ENCODE results near the gene BRI3.

The BRI3 gene

DNA sequence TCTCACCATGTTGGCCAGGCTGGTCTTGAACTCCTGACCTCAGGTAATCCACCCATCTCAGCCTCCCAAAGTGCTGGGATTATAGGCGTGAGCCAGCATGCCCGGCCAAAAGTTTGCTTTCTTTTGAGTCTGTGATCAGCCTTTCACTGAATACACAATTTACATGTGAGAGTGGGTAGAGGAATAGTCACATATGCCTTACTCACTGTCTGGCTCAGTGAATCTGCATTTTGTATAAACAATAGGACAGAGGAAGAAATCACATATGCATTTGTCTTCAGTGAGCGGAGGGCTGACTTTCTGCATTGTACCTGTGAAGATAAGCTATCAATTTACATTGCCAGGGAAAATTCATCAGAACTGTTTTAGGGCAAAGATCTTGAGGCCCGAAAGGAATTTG is 27.0 kb upstream of the BRI3 start:
- DNase-seq, result no peak

DNA sequence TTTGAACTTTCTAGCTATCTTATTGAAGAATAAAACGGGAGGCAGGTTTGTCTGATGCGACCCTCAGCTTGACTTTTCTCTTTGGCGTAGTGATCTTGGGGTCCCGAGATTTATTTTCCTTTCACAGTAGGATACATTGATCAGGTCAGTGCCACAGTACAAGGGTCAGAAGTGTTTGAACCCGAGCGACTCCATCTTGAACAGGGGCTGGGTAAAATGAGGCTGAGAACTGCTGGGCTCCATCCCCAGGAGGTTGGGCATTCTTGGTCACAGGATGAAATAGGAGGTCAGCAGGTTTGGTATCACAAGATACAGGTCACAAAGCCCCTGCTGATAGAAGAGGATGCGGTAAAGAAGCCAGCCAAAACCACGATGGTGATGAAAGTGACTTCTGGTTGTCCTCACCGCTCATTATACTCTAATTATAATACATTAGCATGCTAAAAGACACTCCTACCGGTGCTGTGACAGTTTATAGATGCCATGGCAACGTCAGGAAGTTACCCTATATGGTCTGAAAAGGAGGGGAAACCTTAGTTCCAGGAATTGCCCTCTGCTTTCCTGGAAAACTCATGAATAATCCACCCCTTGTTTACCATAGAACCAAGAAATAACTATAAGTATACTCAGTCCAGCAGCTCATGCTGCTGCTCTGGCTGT is 26.4 kb upstream of the BRI3 start:
- DNase-seq, result no peak

DNA sequence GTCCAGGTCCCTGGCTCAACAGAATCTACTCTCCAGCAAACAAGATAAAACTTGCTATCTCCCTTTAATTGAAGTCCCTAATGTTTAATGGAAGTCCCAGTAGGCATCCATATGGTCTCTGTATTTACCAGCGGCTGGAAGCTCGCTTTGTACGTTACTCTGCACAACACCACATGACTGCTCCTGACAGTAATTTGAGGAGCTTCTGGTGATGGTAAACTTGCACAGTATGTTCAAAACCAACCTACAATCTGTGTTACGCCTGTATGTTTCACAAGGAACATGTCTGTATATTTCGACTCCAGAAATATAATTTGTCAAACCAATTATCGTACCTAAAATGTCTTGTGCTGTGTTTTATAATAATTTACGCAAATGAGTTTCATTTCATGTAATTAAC is 25.1 kb upstream of the BRI3 start:
- no peak for DNase-seq

DNA sequence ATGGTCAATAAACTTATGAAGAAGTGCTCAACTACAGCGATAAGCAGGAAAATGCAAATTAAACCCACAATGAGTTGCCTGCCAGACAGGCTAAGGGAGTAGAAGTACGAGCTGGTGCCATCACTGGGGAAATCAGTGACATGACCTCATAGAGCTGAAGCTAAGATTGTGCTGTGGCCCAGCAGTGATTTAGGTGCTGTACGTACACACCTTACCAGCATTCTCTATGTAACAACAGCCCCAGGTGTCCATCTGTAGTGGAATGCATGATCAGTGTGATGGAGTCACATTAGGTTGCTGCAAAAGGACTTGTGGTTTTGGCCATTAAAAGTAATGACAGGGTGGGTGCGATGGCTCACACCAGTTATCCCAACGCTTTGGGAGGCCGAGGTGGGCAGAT is 23.8 kb upstream of the BRI3 start:
- no peak for DNase-seq

DNA sequence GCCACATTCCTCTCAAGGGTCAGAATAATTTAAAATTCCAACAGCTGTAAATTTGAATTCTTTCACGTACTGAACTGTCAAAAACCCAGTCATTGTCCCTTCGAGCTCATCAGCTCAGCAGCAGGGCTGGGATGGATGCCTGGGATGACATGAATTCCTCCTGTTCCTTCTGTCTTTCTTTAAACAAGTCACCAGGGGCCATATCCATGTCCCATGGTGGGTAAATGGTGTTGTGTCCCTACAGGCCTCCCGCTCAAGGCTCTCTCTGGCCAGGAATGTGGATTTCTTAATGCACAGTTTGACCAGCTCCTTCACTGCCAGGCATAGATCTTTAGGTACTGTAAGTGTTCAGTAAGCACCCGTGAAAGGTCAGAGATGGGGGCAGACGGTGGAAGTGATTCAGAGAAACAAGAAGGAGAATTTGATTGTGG is 15.6 kb upstream of the BRI3 start:
- peak; percentile 70 for DNase-seq

DNA sequence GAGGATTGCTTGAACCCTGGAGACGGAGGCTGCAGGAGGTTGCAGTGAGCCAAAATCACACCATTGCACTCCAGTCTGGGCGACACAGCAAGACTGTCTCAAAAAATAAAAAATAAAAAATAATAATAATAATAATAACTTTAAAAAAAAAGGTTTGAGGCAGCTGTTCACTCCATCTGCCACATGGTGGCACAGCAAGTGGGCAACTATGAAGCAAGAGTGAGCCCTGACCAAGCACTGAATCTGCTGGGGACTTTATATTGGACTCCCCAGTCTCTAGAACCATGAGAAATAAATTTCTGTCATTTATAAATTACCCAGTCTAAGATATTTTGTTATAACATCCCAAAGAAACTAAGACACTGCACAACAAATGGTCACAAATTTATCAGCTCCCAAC is 14.6 kb upstream of the BRI3 start:
- DNase-seq, result no peak

DNA sequence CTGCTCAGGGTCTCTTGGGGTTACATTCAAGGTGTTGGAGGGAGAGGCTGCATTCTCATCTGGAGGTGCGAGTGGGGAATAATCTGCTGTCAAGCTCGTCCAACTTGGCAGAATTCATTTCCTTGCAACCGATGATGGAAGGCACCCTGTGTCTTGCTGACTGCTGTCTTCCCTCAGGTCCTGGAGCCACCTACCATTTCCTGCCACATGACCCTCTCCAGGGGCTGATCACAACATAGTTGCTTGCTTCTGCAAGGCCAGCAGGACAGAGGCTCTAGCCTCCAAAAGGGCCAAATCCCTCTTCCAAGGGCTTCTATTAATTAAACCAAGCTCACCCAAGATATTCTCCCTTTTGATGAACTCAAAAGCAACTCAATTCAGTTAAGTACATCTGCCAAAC is 14.2 kb upstream of the BRI3 start:
- no peak for DNase-seq

DNA sequence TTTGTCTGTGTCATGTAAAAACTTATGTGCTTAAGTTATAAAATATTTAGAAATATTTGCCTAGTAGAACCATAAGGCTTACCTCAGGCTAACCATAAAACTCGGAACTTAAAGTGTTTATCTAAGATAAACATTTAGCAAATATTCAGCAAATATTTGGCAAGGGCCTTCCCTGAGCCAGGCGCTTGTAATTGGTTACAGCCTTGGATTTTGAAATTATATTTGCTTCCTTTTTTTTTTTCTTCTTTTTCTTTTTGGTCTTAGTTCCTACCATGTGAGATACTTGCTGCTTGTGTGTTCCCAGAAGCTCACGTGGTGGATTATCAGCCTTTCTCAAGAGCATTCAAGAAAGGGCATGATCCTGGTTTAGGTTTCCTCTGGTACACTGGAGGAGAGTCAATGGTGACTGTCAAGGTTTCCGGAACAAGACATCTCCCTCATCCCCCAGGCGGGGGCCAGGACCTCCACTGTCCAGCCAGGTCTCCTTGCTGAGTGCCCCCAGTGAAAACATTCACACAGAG is 5.2 kb upstream of the BRI3 start:
- DNase-seq, result peak; percentile 11

DNA sequence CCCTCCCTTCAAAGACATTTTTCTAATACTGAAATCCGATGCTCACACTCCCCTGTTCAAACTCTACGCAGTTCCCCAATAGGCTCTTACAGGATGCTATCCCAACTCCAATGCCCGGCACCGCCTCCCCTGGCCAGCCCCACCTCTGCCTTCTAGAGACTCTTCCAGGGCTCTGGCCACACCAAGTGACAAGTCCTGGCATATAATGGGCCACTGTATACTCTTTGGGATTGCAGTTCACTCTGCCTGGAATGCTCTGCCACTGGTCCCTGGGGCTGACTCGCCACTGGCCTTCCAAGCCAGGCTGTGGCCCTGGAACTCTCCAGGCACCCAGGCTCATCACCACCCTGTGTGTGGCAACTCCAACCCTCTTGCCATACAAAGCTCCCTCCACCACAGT is 3.1 kb upstream of the BRI3 start:
- DNase-seq, result no peak

DNA sequence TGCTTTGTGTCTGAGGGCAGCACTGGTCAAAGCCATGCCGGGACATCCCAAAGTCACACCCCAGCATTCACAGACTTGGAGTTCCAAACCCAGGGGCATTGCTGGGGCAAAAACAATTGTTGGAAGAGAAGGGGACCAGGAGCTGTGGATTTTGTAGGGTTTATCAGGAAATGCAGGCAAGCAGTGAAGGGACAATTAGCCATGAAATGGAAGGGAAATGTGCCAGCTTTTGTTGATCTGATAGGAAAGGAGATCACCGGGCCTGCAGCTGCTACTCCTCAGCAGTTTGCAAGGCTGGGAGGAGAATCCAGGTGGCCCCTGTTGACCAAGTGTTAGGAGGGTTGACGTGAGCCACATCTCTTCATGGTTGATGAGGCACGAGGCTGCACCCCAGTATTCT is 2.5 kb upstream of the BRI3 start:
- DNase-seq, result no peak

DNA sequence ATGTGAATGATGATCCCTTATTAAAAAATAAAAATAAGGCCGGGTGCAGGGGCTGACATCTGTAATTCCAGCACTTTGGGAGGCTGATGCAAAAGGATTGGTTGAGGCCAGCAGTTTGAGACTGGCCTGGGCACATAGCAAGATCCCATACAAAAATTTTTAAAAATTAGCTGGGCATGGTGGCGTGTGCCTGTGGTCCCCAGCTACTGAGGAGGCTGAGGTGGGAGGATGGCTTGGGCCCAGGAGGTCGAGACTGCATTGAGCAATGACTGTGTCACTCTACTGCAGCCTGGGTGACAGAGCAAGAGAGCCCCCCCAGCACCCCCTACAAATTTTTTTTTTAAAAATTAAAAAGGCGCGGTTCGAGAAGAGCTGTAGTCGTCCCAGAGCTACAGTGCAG is 1.2 kb upstream of the BRI3 start:
- no peak for DNase-seq

DNA sequence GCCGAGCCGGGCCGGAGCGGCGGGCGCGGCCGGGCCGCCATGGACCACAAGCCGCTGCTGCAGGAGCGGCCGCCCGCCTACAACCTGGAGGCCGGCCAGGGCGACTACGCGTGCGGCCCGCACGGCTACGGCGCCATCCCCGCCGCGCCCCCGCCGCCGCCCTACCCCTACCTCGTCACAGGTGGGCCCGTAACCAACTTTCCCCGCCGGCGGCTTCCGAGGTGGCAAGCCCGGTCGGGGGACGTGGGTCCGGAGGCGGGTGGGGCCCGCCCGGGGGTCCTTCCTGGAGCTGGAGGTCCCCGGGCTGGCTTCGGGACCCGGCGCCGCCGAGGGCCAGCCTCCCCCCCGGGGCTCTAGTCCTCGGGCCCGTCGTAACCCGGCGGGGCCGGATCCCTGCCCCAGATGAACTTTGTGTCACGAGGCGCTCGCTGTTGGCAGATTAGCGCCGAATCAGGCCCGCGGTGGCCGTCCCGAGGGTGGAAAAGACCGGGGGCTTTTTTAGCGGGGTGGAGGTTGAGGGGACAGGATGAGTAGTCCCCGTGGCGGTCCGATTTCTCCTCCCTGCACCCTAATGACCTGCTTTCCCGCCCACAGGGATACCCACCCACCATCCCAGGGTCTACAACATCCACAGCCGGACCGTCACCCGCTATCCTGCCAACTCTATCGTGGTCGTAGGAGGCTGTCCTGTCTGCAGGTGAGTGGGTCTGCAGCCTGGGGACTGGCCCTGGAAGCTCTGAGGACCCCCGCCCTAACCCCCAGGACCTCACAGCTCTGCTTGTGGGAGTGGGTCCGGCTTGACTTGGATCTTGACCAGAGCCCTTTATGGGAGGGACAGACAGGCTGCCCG is 496 bp downstream of the BRI3 start:
- DNase-seq, result no peak

DNA sequence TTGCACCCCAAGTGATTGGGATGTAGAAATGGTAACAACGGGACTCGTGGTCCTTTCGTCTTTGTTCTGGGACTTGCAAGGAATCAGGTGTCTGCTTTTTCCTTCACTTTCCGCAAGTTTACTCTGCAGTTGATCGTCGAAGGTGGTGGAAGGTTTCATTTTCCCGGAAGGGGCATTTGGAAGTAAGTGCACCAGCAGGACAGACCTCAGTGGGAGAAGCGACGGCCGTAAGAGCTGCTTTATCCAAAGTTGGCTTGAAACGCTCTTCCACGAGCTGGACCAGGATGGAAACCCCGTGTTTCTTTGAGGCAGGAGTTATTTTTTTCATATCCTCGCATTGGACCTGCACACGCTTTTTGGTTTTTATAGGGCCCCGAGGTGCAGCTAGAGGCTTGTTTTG is 1.2 kb downstream of the BRI3 start:
- DNase-seq, result no peak

DNA sequence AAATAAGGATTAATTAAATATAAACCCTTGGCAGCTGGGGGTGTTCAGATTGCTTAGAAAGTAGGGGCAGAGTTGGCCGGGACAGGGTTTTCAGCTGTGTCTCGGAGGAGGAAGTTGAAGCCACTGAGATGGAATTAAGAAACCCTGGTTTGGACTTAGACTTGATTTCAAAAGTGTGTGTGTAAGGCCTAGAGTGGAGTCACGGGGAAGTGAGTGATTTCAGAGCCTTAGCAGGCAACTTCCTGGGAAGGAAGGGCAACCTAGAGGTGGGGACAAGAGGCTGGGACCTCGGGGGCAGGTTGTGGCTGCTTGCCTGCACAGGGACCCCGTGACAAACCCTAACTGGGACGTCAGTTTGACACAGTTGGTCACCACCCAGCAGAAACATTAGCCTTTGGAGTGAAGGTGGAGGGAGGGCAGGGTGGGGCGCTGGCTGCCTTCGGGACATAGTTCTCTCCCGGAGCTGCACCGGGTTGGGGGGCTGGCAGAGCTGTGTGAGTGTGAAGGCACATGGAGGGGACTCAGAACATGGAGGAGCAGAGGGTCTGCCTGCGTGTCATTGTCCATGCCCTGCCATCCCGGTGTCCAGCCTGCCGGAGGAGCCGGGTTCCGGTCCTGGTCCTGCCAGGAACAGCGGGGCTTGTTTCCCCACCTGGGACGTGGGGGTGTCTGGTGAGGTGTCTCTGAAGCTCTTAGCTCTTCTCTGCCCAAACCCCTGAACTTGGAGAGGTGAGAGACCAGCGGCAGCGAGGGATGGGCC is 1.8 kb downstream of the BRI3 start:
- no peak for DNase-seq

DNA sequence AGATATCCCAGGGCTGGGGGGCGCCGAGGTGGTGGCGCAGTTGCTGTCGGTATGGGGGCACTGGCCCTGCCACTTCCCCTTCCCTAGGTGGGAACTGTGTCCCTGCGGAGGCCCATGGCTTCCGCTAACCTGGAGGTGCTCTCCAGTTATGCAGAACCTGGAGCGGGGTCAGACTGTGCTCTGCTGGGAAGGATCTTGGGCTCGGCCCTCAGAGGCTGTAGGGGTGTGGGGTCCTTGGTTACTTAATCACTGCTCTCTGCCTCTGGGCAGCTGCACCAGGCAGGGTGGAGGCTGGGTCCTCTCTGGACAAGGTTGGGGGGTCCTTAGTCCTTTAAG is 2.4 kb downstream of the BRI3 start:
- no peak for DNase-seq

DNA sequence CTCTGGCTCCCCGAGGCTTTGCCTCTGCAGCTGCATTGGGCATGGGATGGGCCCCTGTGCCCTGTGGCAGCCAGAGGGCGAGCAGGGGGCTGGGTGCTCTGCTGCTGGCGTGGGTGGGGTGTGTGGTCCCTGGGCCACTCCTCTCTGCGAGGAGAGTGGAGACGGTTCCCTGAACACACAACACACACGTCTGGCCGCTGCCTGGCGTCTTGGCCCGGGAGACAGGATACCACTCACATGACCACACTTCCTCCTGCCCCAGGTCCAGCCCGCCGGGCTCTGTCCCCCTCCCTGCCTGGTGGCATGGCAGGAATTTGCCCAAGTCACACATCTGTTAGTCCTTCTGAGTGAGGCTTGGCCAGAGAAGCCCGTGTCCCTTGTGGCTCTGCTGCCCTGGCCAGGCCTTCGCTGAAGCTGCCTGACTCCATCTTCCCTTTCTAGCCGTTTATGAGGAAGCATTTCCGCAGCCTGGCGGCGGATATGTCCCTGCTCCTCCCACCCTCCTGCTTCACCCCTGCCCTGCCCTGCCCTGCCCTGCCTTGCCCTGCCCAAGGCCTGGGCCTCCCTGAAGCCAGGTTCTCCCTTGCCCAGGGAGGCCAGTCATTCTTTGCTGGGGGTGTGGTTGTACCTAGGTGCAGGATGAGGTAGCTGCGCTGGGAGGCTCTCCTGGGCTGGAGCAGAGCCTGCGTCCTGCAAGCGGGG is 3.0 kb downstream of the BRI3 start:
- DNase-seq, result peak; percentile 29

DNA sequence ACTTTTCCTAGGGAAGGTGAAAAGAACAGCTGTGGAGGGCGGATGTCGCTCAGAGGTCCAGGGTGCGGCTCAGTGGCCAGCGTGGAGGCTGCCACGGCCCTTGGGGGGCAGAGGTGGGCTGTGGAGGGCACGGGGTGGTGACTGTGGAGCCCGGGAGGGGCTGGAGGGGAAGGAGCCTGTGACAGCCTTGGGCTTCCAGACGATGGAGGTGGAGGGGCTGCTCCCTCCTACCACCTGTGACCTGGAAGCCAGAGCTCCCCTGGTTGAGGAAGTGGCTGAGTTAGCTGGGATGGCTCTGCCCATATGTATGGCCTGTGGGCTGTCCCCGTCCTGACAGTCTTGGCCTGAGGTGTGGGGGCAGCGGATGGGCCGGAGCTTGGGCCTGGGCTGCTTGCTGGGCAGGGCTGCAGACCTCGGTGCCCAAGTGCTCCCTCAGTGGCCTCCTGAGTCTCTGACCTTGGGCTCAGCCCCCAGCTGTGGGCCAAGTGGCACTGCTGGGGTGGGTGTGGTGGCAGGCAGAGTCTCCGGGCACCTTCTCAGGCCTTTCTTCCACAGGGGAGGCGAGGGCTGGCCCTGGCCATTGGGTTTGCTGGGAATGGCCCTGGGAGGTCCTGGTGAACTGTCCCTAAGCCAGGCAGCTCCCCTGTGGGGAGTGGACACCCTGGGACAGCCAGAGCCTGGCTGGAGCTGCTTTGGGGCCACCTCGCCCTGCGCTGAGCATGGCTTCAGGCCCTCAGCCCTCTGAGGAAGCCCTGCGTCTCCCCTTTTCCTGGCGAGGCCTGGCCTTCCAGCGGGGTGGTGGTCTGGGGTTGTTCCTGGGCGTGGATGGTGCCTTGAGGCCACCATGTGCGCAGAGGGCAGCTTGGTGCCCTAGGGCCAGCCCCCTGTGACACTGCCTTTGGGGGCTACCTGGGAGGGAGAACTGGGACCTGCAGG is 3.9 kb downstream of the BRI3 start:
- no peak for DNase-seq

DNA sequence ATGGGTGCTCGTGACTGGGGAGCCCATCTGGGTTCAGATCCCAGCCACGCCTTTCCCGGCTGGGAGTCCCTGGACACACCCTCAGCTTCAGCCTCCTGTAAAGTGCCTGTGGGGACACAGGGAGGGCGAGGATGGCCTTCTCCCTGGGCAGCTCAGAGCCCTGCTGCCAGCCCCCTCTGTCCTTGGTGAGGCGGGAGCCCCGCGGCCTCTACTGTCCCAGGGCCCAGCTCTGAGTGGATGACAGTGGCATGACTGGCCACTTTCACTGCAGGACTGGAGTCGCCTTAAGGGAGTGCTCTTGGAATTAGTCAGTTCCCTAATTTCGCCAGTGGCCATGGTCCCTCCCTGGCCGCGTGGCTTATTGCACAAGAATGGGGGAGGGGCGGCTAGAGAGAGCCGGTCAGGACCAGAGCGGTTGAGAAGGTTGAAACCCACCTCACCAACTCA is 4.6 kb downstream of the BRI3 start:
- DNase-seq, result peak; percentile 28

DNA sequence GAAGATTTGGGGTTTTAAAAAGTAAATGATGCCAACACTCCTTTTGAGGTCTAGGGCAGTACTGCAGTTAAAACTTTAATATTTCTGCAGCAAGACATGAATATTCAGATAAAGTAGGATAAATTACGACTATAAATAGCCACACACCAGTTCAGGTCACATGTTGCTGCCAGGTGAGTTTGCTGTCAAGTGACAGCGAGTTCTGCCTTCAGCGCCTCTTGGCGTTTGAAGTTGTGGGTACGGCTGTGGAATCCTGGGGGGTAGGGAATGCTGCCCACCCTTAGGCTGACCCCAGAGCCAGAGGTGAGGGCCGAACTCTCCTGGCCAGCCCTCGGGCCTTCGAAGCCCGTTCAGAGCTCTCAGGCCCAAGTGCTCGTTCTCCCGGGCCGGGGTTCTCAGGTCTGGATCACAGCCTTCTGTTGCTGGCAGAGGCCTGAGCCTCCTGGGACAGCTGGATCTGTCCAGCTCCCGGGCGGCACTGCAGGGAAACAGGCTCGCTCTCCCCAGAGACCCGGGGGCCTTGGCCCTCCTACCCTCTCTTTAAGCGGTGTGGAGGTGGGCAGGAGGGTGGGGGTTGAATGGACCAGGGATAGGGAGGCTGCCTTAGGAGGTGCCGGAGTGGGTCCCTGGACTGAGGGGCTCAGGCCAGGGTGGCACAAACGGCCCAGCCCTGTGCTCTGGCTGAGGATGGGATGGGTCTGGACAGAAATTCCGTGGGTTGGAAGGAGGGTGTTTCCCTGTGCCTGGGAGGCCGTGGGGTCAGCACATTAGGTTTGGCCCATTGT is 5.4 kb downstream of the BRI3 start:
- DNase-seq, result no peak

DNA sequence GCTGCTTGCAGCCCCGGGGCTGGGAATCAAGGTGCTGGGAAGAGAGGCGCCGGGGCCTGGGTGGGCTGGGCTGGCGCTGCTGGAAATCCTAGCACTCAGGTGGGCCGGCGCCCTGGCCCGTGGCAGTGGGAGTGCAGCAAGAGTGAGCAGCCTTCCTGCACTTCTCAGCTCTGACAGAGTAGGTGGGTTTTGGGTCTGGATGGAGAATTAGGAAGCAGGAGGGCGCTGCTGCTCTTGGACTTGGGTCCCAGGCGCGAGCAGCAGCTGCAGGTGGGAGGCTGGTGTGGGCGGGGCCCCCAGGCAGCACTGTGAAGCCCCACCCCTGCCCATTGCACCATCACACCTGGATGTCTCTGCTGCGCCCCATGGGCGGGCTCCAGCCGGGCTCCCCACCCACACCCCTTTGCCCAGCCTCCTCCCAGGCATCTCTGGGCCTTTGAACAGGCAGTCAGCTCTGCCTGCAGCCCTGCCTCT is 6.0 kb downstream of the BRI3 start:
- DNase-seq, result no peak

All from fibroblast of skin of right quadriceps (primary cell).